ENCODE measurements around the gene TTC19.

TTC19 gene

DNA sequence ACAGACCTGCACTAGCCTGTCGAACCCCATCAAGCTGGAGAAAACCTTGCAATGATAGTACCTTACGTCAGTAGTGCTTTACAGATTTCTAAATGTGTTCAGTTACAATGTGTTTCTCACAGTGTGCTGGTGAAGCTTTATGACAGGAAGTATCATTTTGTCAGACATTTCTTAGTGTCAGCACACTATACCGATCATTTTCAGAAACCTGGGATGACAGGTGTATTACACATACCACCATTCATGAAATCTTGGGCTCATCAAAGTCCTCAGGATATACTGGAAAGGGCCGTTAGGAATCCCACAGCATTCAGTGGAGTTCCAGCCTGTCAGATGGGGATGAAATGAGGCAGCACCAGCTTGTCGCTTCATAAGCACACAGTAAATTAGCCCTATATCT, 27.3 kb downstream of the TTC19 start:
- TF ChIP-seq, protein P1, sequence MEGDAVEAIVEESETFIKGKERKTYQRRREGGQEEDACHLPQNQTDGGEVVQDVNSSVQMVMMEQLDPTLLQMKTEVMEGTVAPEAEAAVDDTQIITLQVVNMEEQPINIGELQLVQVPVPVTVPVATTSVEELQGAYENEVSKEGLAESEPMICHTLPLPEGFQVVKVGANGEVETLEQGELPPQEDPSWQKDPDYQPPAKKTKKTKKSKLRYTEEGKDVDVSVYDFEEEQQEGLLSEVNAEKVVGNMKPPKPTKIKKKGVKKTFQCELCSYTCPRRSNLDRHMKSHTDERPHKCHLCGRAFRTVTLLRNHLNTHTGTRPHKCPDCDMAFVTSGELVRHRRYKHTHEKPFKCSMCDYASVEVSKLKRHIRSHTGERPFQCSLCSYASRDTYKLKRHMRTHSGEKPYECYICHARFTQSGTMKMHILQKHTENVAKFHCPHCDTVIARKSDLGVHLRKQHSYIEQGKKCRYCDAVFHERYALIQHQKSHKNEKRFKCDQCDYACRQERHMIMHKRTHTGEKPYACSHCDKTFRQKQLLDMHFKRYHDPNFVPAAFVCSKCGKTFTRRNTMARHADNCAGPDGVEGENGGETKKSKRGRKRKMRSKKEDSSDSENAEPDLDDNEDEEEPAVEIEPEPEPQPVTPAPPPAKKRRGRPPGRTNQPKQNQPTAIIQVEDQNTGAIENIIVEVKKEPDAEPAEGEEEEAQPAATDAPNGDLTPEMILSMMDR (conservative IDR thresholded peaks at IDR 0.05; ENCODE audit: low read length): no peak
- no peak overlapping the region for H3K4me3 ChIP-seq (ENCODE audit: low read length)
- no peak for DNase-seq (ENCODE audit: low read depth)

DNA sequence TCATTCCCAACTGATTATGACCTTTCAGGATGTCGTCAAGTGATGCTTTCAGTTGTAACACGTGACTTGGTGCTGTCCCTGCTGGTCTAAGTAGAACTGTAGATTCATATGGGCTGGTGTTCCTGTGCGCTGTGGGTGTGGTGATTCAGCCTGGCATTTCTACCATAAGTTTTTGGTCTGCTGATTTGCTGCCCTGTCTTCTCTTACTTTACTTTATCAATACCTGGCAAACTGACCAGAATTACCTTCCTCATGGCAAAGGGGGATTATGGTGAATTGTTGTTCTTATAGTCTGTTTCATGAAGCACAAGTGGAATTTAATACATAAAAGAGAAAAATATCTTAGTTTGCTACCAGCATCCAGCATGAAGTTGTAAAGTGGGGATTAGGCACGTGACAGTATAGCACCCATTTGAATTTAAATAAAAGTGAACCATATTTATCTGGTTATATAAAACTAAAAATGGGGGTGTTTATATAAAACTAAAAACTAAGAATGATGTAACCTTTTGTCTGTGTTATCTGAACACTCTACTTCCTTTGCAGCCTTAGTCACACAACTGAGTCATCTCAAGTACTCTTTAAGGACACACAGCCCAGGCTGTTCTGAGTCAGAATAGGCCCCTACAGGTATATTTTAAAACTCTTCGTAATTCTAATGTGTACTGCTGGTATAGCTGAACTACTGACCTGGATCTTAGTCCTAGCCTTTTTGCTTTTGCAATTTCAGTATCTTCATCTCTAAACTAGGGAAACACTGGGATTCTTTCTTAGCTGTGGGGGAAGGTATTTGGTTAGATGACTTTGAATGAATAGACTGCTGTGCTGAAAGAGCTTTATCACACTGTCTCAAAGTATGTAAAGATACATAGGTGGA, 28.3 kb downstream of the TTC19 start:
- peak; percentile 88 for DNase-seq (ENCODE audit: low read depth)
- TF ChIP-seq, protein P1 (conservative IDR thresholded peaks at IDR 0.05; ENCODE audit: low read length): peak; percentile 15
- H3K4me3 ChIP-seq (ENCODE audit: low read length): no peak overlapping the region

DNA sequence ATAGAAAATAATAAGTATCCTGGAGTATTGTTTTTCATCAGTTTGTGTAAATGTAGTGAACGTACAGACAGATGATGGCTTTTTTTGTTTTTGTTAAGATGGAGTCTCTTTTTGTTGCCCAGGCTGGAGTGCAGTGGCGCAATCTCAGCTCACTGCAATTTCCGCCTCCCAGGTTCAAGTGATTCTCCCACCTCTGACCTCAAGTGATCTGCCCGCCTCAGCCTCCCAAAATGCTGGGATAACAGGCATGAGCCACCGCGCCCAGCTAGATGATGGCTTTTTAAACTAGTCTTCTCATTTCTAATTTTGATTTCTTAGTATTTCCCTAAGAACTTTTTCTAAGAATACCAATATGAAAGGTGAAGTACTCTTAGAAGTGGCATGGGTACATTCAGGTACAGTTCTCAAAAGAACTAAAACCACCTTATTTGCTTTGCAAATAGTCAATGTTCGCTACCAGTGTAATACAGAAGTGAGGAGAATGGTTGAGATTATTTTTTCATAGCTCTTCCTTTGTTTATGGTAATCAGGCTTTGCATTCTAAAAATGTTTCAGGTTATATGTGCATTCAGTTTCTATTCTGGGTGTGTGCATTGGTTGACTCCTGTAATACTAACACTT, 34.2 kb downstream of the TTC19 start:
- no peak for DNase-seq (ENCODE audit: low read depth)
- TF ChIP-seq, protein P1 (conservative IDR thresholded peaks at IDR 0.05; ENCODE audit: low read length): no peak
- no peak overlapping the region for H3K4me3 ChIP-seq (ENCODE audit: low read length)

DNA sequence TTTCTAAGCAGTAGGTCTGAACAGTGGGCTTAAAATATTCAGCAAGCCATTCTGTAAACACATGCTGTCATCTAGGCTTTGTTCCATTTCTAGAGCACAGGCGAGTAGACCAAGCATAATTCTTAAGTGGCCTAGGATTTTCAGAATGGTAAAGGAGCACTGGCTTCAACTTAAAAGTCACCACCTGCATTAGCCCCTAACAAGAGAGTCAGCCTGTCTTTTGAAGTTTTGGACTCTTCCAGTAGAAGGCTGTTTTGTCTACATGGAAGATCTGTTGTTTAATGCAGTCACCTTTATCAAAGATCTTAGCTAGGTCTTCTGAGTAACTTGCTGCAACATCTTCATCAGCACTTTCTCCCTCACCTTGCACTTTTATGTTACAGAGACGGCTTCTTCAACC, 36.6 kb downstream of the TTC19 start:
- H3K4me3 ChIP-seq (ENCODE audit: low read length): no peak overlapping the region
- TF ChIP-seq, protein P1 (conservative IDR thresholded peaks at IDR 0.05; ENCODE audit: low read length): no peak
- no peak for DNase-seq (ENCODE audit: low read depth)

DNA sequence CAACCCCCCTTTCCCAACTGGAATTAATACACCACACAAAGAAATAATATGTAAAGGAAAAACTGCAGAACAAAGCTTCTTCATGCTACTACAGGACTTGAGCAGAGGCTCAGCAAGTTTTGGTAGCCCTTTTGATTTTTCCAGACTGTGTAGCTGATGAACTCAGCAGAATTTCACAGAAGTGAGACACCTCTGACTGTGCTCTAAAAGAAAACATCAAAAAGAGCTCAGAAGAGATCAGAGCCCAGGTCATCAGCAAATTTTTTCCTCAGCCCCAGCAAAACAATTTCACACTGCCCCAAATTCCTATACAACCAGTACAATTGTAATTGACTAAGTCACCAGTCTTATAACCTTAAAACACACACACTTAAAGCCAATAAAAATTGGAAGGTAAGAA, 38.0 kb downstream of the TTC19 start:
- TF ChIP-seq, protein P1 (conservative IDR thresholded peaks at IDR 0.05; ENCODE audit: low read length): no peak
- DNase-seq (ENCODE audit: low read depth): no peak
- no peak overlapping the region for H3K4me3 ChIP-seq (ENCODE audit: low read length)

DNA sequence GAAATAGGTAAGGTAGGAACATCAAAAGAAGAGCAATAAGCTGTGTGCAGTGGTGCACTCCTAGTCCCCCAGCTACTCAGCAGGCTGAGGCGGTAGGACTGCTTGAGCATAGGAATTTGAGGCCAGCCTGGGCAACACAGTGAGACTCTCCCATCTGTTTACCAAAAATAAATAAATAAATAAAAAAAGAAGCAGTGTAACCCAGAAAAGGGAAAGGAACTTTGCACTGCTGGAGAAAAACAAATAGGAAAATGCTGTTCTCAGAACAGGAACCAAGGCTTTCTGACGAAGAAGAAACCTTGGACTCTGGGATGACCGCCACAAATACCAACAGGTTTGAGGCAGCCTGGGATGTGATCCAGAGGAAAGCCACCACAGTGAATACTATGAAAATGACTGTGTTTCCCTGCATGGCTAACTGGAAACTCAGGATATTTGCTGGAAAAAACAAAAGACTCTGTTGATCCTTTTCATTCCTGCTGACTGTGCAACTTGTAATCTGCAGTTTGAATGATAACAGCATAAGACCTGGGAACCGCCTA, 41.2 kb downstream of the TTC19 start:
- no peak overlapping the region for H3K4me3 ChIP-seq (ENCODE audit: low read length)
- peak; percentile 87 for DNase-seq (ENCODE audit: low read depth)
- TF ChIP-seq, protein P1 (conservative IDR thresholded peaks at IDR 0.05; ENCODE audit: low read length): no peak
